ENCODE measurements around the gene QSOX2.

Gene QSOX2

DNA sequence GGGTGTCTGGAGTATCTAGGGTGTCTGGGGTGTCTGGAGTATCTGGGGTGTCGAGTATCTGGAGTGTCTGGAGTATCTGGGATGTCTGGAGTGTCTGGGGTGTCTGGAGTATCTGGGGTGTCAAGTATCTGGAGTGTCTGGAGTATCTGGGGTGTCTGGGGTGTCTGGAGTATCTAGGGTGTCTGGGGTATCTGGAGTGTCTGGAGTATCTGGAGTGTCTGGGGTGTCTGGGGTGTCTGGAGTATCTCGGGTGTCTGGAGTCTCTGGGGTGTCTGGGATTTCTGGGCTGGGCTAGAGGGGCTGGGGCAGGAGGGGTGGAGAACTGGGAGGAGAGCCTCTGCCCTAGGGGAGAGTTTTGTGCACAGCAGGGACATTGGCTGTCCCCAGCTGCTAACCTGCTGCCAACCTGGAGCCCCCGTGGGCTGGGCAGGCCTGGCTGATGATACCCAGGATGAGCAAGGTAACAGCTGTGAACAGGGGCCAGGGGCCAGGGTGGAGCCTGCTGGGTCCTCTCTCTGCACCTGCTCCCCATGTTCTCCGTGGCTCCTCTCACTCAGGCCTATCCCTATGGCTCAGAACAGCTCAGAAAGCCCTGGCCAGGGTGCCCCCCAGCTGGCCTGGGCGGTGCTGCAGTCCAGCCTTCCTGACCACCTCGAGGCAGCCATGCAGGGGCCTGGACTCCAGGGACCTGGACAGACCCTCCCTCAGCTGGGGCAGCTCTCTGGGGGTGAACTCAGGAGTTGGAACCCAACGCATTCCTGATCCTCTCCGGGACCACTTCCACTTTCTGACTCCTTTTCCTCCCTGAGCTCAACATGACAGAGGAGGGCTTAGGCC is 70.6 kb downstream of the QSOX2 start:
- Histone ChIP-seq H3K27ac (ENCODE audit: low read depth, low read length, severe bottlenecking) (no peak overlapping the region), H3K9me3 (ENCODE audit: control insufficient read depth, low read length) (no peaks in the 10 kb centered on the region), H3K4me1 (ENCODE audit: control insufficient read depth, insufficient read depth, low read length, poor library complexity, severe bottlenecking) (no peaks in the 10 kb centered on the region), H3K36me3 (ENCODE audit: control insufficient read depth, insufficient read depth, low read length) (no peaks in the 10 kb centered on the region), H3K4me3 (ENCODE audit: extremely low read depth, insufficient read depth, low read length, poor library complexity, severe bottlenecking) (no peak overlapping the region)
- 77 to 78% methylated on average over 6 of the region's 8 CpGs for whole genome bisulfite sequencing, 2 experiments (ENCODE audit: insufficient coverage in 2 of 2)

- no peaks in the 10 kb centered on the region for H3K4me1 ChIP-seq (ENCODE audit: control insufficient read depth, insufficient read depth, low read length, poor library complexity, severe bottlenecking)
- no peak overlapping the region for H3K27ac ChIP-seq (ENCODE audit: low read depth, low read length, severe bottlenecking)
- no peaks in the 10 kb centered on the region for H3K9me3 ChIP-seq (ENCODE audit: control insufficient read depth, low read length)
- no peaks in the 10 kb centered on the region for H3K36me3 ChIP-seq (ENCODE audit: control insufficient read depth, insufficient read depth, low read length)
- 90 to 93% methylated on average over 10 of the region's 14 CpGs for WGBS, 2 experiments (ENCODE audit: insufficient coverage in 2 of 2)
- no peak overlapping the region for H3K4me3 ChIP-seq (ENCODE audit: extremely low read depth, insufficient read depth, low read length, poor library complexity, severe bottlenecking)
Measured at GRCh38 chr9:136173648-136174290, 71.8 kb downstream of the QSOX2 start.

GRCh38 chr9:136172412-136173079 is 73.1 kb downstream of the QSOX2 start:
- Histone ChIP-seq H3K4me1 (ENCODE audit: control insufficient read depth, insufficient read depth, low read length, poor library complexity, severe bottlenecking) (no peaks in the 10 kb centered on the region), H3K9me3 (ENCODE audit: control insufficient read depth, low read length) (no peaks in the 10 kb centered on the region), H3K27ac (ENCODE audit: low read depth, low read length, severe bottlenecking) (no peak overlapping the region), H3K36me3 (ENCODE audit: control insufficient read depth, insufficient read depth, low read length) (no peaks in the 10 kb centered on the region), H3K4me3 (ENCODE audit: extremely low read depth, insufficient read depth, low read length, poor library complexity, severe bottlenecking) (no peak overlapping the region)
- 85% methylated on average over 16 of the region's 16 CpGs for WGBS, 2 experiments (ENCODE audit: insufficient coverage in 2 of 2)

GRCh38 chr9:136171801-136172411 is 73.7 kb downstream of the QSOX2 start:
- no peak overlapping the region for H3K4me3 ChIP-seq (ENCODE audit: extremely low read depth, insufficient read depth, low read length, poor library complexity, severe bottlenecking)
- H3K9me3 ChIP-seq (ENCODE audit: control insufficient read depth, low read length), result no peaks in the 10 kb centered on the region
- H3K4me1 ChIP-seq (ENCODE audit: control insufficient read depth, insufficient read depth, low read length, poor library complexity, severe bottlenecking), result no peaks in the 10 kb centered on the region
- H3K27ac ChIP-seq (ENCODE audit: low read depth, low read length, severe bottlenecking), result no peak overlapping the region
- no peaks in the 10 kb centered on the region for H3K36me3 ChIP-seq (ENCODE audit: control insufficient read depth, insufficient read depth, low read length)
- 73 to 76% methylated on average over 9 to 10 of the region's 11 CpGs for WGBS, 2 experiments (ENCODE audit: insufficient coverage in 2 of 2)

GRCh38 chr9:136171009-136171800 is 74.4 kb downstream of the QSOX2 start:
- WGBS, 2 experiments (ENCODE audit: insufficient coverage in 2 of 2), result 44 to 50% methylated on average over 11 to 14 of the region's 16 CpGs
- H3K4me3 ChIP-seq (ENCODE audit: extremely low read depth, insufficient read depth, low read length, poor library complexity, severe bottlenecking), result no peak overlapping the region
- no peaks in the 10 kb centered on the region for H3K4me1 ChIP-seq (ENCODE audit: control insufficient read depth, insufficient read depth, low read length, poor library complexity, severe bottlenecking)
- no peaks in the 10 kb centered on the region for H3K9me3 ChIP-seq (ENCODE audit: control insufficient read depth, low read length)
- H3K27ac ChIP-seq (ENCODE audit: low read depth, low read length, severe bottlenecking), result no peak overlapping the region
- no peaks in the 10 kb centered on the region for H3K36me3 ChIP-seq (ENCODE audit: control insufficient read depth, insufficient read depth, low read length)

- H3K4me3 ChIP-seq (ENCODE audit: extremely low read depth, insufficient read depth, low read length, poor library complexity, severe bottlenecking), result no peak overlapping the region
- no peaks in the 10 kb centered on the region for H3K36me3 ChIP-seq (ENCODE audit: control insufficient read depth, insufficient read depth, low read length)
- no peaks in the 10 kb centered on the region for H3K9me3 ChIP-seq (ENCODE audit: control insufficient read depth, low read length)
- H3K27ac ChIP-seq (ENCODE audit: low read depth, low read length, severe bottlenecking), result no peak overlapping the region
- 63 to 65% methylated on average over 23 to 25 of the region's 28 CpGs for WGBS, 2 experiments (ENCODE audit: insufficient coverage in 2 of 2)
- H3K4me1 ChIP-seq (ENCODE audit: control insufficient read depth, insufficient read depth, low read length, poor library complexity, severe bottlenecking), result no peaks in the 10 kb centered on the region
Measured at GRCh38 chr9:136170006-136170901, 75.4 kb downstream of the QSOX2 start.

DNA sequence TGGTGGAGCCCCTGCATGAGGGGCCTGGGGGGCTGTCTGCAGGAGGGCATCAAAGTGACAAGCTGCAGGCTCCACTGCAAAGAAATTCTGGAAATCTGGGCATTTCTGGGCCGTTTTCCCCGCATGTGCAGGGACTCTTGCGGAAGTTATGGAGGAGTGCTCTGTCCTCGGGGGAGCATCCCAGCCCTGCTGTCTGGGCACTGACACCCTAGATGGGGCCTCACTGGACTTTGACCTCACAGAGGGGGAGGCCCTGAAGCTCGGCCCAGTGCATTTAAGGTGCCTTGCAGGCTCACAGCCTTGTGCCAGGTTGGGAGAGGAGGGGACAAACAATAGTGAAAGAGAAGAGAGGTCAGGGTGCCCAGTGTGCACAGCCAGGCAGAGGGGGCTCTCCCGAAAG is 76.1 kb downstream of the QSOX2 start:
- Histone ChIP-seq H3K36me3 (ENCODE audit: control insufficient read depth, insufficient read depth, low read length) (no peaks in the 10 kb centered on the region), H3K4me1 (ENCODE audit: control insufficient read depth, insufficient read depth, low read length, poor library complexity, severe bottlenecking) (no peaks in the 10 kb centered on the region), H3K4me3 (ENCODE audit: extremely low read depth, insufficient read depth, low read length, poor library complexity, severe bottlenecking) (no peak overlapping the region), H3K9me3 (ENCODE audit: control insufficient read depth, low read length) (no peaks in the 10 kb centered on the region), H3K27ac (ENCODE audit: low read depth, low read length, severe bottlenecking) (no peak overlapping the region)
- 91% methylated on average over 4 to 6 of the region's 6 CpGs for WGBS, 2 experiments (ENCODE audit: insufficient coverage in 2 of 2)

DNA sequence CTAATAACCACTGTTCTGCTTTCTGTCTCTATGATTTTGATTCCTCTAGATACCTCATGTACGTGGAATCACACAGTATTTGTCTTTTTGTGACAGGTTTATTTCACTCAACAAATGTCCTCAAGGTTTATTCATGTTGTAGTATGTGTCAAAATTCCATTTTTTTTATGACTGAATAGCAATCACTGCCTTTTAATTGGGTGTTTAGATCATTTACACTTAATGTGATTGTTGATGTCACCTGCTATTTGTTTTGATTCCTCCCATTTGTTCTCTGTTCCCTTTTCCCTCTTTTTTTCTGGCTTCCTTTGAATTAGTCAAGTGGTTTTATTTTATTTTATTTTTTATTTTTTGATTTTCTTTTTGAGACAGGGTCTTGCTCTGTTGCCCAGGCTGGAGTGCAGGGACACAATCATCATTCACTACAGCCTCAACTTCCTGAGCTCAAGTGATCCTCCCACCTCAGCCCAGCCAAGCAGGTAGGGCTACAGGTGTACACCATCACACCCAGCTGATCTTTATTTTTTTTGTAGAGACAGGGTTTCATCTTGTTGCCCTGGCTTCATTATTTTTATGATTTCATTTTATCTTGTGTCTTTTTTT is 82.3 kb downstream of the QSOX2 start:
- Histone ChIP-seq H3K36me3 (ENCODE audit: control insufficient read depth, insufficient read depth, low read length) (no peaks in the 10 kb centered on the region), H3K4me1 (ENCODE audit: control insufficient read depth, insufficient read depth, low read length, poor library complexity, severe bottlenecking) (no peaks in the 10 kb centered on the region), H3K27ac (ENCODE audit: low read depth, low read length, severe bottlenecking) (no peak overlapping the region), H3K9me3 (ENCODE audit: control insufficient read depth, low read length) (no peaks in the 10 kb centered on the region), H3K4me3 (ENCODE audit: extremely low read depth, insufficient read depth, low read length, poor library complexity, severe bottlenecking) (no peak overlapping the region)
- WGBS, 2 experiments (ENCODE audit: insufficient coverage in 2 of 2), result no CpG with 5 or more reads among the region's 1 CpG

- Histone ChIP-seq H3K36me3 (ENCODE audit: control insufficient read depth, insufficient read depth, low read length) (no peaks in the 10 kb centered on the region), H3K4me3 (ENCODE audit: extremely low read depth, insufficient read depth, low read length, poor library complexity, severe bottlenecking) (no peak overlapping the region), H3K4me1 (ENCODE audit: control insufficient read depth, insufficient read depth, low read length, poor library complexity, severe bottlenecking) (peaks cover 3% of the 10 kb centered on the region), H3K9me3 (ENCODE audit: control insufficient read depth, low read length) (no peaks in the 10 kb centered on the region), H3K27ac (ENCODE audit: low read depth, low read length, severe bottlenecking) (no peak overlapping the region)
- WGBS, 2 experiments (ENCODE audit: insufficient coverage in 2 of 2), result 80 to 87% methylated on average over 3 to 8 of the region's 10 CpGs
Measured at GRCh38 chr9:136160995-136161610, 84.5 kb downstream of the QSOX2 start.

Measured in mesodermal cell (in vitro differentiated cells).